C1 segment of cervical spinal cord (tissue), 14 donors: ENCODE measurements around the gene TH.

ENCODE experiments used
- DNase-seq, 14 donors: peaks; one replicate each; lab custom pipeline; 2025; lab: John Stamatoyannopoulos, UW

TH gene

GRCh38 chr11:2208691-2209369 is 37.2 kb upstream of the TH start:
- DNase-seq, result peak in 2 of 14 donors; percentile 42 to 87

GRCh38 chr11:2207773-2208621 is 36.4 kb upstream of the TH start:
- no peak for DNase-seq

DNA sequence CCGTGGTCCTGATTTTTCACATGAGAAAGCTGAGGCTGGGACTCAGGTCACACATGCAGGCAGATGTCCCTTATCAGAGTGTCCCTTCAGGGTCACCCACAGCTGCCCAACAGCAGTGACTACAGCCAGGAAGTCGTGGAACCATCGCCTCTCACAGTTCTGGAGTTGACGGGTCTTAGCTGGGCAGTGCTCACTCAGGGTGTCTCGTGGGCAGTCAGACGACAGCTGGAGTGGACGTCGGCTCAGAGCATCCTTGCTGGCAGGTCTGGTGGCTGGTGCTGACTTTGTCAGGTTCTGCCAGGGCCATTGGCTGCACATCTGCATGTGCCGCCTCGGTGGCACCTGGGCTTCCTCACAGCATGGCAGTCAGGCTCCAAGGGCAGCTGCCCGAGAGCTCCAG is 35.6 kb upstream of the TH start:
- DNase-seq, result no peak

DNA sequence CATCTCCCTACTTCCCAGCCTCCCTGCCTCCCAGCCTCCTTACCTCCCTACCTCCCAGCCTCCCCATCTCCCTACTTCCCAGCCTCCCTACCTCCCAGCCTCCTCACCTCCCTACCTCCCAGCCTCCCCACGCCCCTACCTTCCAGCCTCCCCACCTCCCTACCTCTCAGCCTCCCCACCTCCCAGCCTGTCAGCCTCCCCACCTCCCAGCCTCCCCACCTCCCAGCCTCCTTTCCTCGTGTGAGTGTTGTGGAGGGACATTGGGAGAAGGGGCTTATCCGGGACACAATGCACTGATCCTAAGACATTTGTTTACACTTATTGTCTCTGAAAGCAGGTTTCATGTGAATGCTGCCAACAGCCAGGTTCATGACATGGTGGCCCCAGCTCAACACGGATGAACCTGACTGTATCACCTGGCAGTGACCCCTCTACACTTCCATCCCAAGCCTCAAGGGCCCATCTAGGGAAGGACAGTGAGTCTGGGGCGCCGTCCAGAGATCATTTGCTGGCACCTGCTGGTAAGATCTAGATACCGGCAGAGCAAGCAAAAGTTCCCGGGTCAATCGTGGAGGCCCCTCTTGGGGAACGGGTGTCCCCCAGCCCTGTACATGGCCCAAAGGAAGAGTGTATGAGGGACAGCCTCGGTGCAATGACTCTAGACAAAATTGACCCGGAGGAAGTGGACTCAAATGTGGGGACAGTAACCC is 34.5 kb upstream of the TH start:
- DNase-seq, result no peak

GRCh38 chr11:2205214-2205720 is 33.7 kb upstream of the TH start:
- DNase-seq, result no peak

DNA sequence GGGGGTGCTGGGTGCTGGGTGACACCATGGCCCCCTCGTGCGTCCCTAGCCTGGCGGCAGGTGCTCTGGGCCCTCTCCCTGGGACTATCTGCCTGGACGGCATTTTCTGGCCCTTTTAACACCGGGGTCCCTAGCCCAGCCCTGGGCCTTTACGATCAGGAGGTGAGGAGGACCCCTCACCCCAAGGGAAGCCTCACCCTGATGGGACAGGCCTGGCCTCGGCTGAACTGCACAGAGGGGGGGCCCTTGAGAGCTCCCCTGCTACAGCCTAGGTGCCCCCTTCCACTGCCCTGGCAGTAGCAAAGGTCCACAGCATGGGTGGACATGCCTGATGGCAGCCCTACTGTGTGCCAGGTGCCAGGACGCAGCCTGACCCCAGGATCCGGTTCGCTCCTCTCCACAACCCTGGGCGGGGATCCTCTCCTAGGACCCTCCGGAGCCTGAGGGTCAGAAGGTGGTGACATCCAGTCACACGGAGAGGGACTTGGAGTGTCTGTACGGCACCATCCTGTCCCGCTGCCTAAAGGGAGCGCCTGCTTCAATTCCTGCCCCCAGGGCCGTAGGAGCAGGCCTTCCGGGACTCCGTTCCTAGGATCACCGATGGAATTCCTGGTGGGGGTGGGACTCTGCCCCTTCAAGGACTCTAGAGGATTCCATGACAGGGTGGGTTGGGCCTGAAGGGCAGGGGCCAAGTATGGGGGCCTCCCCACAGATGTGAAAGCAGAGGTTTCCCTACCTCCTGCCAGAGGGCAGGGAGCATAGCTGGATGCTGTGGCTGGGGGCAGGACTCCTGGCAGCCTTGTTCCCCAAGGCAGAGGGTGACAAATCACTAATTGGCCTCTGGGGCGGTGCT is 33.0 kb upstream of the TH start:
- DNase-seq, result no peak

DNA sequence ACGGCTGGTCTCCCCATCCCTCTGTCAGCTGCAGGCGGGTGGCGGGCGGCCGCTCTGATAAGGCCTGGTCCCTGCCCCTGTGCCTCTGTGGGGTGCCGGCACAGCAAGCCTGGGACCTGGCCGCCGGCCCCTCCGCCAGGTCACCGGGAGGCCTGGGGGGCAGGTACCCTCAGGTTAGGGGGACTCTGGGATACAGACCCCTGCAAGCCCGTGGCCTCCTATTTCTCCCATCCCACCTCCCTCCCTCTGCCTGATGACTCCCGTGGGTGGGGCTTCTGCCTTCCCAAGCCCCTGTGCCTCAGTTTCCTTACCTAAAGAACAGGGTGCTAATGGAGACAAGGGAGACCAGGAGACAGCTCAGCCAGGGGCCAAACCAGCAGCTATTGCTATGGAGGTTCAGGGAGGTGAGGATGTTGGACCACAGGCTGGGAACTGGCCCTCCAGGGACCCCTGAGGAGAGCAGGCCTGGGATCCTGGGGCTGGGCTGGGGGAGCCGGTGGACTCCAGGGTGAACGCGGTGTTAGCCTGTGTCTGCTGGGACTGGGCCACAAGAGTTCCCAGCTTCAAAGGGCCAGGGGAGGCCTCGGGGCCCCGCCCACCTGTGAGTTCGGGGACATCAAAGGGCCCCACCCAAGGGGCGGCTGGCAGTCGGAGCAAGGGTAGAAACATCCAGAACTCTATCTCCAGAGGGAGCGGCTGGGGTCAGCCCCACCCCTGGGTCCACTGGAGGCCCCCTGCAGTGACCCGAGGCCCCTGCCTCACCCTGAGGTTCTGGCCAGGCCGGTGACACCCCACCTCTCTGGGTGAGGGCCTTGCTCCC is 32.0 kb upstream of the TH start:
- DNase-seq, result no peak

GRCh38 chr11:2202900-2203439 is 31.4 kb upstream of the TH start:
- no peak for DNase-seq

DNA sequence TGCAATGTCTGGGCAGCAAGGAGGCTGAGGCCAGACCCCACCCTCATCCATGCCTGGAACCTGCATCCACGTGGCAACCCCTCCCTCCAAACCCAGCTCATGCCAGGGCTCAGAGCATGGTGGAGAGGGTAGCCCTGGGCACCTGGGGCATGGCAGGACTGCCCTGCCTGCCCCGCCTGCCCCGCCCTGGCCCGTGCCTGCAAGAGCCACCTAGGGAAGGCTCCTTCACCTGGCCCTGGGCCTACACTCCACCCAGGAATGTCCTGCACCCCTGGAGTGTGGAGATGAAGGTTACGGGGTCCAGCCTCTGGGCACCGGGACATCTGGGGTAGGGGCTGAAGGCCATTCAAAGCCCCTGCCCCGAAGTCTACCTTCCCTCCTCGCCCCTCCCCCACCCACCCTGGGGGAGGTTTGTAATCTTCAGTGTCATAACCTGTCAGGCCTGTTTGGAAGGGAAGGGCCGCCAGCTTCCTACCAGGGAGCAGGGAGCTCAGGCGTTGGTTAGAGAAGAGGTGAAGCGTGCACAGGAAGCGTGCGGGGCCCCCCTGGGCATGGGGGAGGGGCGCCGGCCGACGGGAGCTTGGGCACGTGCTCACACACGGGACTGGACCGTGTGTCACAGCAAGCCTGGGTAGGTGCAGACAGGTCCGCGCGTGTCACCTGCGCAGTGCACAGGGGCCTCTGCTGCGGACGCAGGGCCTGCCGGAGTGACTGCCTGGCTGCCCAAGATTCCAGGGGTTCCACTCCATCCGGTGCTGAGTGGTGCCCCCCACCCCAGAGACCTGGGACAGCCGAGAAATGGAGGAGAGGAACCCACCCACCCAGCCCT is 30.7 kb upstream of the TH start:
- DNase-seq, result no peak

- DNase-seq, result no peak
Measured at GRCh38 chr11:2201542-2201941, 29.9 kb upstream of the TH start.

- DNase-seq, result no peak
Measured at GRCh38 chr11:2200957-2201519, 29.4 kb upstream of the TH start.

- no peak for DNase-seq
Measured at GRCh38 chr11:2200536-2200935, 28.9 kb upstream of the TH start.

DNA sequence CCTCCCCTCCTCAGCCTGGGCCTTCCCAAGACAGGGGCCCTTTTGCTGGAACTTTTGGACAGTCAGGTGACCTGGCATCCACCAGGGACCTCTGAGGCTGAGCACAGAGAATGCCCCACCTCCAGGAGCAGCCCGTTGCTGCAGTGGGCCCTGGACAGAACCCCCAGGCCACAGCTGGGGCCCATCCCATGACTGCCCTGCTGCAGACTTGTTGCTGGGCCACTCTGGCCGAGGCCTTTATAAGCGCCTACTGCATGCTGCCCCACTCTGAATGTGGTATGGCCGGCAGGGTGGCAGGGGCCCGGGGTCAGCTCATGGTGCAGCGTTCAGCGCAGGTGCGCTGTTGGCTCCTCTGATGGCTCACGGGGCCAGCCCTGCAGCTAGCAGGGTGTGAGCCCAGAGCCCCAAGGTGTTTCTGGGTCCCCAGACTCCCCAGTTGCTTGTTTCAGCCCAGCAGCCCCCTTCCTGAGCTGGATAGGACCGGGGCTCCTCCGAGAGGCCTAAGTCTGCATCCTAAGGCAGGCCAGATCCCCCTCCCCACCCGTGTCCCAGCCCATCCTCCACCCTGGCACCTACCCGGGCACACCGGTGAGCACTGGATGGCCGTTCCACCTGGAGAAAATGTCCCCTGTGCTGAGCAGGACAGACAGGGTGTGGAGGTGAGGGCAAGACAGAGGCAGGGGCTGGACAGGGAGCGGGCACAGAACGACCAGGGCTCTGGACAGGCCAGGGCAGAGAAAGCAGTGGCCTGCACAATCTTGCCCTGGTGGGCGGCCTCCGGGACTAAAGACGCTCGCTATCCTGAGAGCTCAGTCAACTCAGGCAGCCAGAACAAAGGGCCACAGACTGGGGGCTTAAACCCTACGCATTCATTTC is 28.1 kb upstream of the TH start:
- no peak for DNase-seq

DNA sequence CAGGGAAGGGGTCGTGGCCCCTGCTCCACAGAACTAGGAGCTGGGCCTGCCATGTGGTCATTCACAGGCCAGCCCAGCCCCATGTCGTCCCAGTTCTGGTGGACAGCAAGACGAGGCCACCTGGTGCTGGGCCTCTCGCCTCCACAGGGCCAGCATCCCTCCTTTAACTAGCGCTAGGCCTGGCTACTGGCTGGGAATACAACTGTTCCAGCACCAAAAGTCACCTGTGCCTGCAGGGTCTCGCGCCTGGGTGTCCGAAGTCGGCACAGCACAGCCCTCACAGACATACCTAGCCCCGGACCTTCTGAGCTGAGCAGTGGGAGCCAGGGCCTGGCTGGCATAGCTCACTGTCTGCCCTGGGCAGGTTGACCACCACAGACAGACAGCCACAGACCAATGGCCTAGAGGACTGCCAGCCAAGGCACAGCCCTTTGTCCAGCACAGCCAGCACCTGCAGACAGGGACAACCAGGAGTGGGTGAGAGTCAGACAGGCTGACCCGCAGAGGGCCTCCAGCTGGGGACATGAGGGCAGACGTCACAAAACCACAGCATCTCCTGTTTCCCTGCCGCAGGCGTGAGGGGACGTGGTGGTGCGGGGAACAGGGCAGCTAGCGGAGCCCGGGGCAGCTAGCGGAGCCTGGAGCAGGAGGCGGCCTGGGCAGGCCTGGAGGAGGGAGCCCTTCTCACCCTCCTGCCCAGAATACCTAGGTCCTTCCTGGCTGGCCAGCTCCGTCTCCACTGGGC is 27.2 kb upstream of the TH start:
- no peak for DNase-seq

GRCh38 chr11:2197771-2198520 is 26.3 kb upstream of the TH start:
- DNase-seq, result no peak

- DNase-seq, result peak in 7 of 14 donors; percentile 6 to 52 (median 22)
Measured at GRCh38 chr11:2196970-2197770, 25.6 kb upstream of the TH start.
